HFFc6 (cell line): Measurements from ENCODE around the gene CLCN4. TPM values are rescaled to one million over a fixed set of nuclear protein-coding genes. Genes with fewer than 3 reads are reported as not detected.

Experiments used
- DNase-seq: peaks from one replicate; pipeline ENCODE4 v3.0.0-alpha.2; 2018
- H3K27ac Mint-ChIP-seq: 2 replicates; pipeline ENCODE4 v1.8.0; 2020; ENCODE audit warnings: mild to moderate bottlenecking, mixed read lengths
- H3K27me3 Mint-ChIP-seq: 2 replicates; pipeline ENCODE4 v1.8.0; 2021; ENCODE audit warnings: mild to moderate bottlenecking, moderate library complexity, mixed read lengths; ENCODE audit not compliant: insufficient read depth
- H3K36me3 Mint-ChIP-seq: 2 replicates; pipeline ENCODE4 v1.8.0; 2021; ENCODE audit warnings: low read depth, mixed read lengths
- H3K4me1 Mint-ChIP-seq: 2 replicates; pipeline ENCODE4 v1.8.0; 2020; ENCODE audit warnings: low read depth, mixed read lengths
- H3K4me3 Mint-ChIP-seq: 2 replicates; pipeline ENCODE4 v1.8.0; 2020; ENCODE audit warnings: mild to moderate bottlenecking, moderate library complexity, mixed read lengths
- H3K9me3 Mint-ChIP-seq: 2 replicates; pipeline ENCODE4 v1.8.0; 2020; ENCODE audit warnings: mild to moderate bottlenecking, mixed read lengths
- CTCF ChIP-seq: fragments of 200-600 bp; sonication (generic); IDR thresholded peaks from 2 replicates; pipeline ENCODE4 v1.5.0; 2021; ENCODE audit warnings: antibody characterized with exemption, mild to moderate bottlenecking
- total RNA-seq, 6 experiments: library from RNA; stranded (reverse); fragmentation: NEBNext Ultra II Directional; extraction: Animal tissue kit (Norgen Biotek cat#: 25700); gene quantifications; 2 replicates in 1 of 6; 3 replicates in 5 of 6; pipeline ENCODE4 v1.2.3, GENCODE V29; 2021

The CLCN4 gene
- total RNA-seq, 6 experiments from 2014 or later: 0.14 to 0.17 TPM; not detected in 4

DNA sequence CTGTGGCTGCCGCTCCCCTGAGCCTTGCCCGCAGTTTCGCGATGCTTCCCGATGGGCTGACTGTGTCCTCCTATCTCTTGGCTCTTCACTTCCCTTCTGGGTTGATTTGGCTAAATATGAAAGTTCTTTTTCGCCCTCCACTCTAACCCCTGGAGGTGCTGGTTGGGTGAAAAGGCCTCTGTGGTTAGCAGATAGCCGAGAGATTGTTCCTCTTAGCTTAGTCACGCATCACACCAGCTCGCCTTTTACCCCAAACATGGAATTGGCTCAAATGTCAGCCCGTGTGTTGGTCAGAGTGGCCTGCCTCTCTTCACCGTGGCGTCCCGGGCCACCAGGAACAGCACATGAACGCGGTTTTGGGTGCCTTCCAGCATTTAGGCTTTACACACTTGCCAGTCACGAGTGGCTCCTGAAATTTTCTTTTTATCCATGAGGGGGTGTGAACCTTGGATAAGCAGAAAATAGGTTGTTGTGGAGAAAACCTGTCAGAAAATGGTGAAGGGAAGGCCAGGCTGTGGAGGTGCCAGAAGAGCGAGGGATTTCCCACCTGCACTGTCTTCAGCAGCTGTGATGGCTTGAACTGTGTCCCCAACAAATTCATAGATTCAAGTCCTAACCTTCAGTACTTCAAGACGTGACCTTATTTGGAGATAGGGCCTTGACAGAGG lies 8.9 kb downstream of the CLCN4 start:
- peaks cover 3% of the 10 kb centered on the region for H3K27me3 Mint-ChIP-seq

DNA sequence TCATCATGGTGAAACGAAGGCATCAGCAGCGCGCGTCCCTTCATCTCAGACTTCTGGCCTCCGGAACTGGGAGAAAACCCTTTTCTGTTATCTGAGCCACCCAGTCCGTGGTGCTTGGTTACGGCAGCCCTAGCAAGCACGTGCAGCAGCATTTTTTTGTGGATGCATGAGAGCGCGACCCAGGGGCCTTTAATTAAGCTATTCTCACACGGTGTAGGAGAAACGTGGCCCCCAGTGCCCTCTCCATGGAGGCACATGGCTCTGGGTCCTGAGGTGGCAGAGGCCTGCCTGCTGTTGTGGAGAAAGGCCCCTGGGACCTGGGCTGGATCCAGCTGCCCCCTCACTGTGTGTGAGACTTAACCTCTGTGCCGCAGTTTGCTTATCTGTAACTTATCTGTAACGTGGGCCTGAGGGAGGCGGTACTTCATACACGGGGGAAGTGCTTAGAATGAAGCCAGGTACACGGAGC lies 9.5 kb downstream of the CLCN4 start:
- Mint-ChIP-seq H3K27me3 (peaks cover 2% of the 10 kb centered on the region), H3K27ac (no peak overlapping the region), H3K9me3 (no peaks in the 10 kb centered on the region), H3K4me1 (no peaks in the 10 kb centered on the region), H3K36me3 (no peaks in the 10 kb centered on the region), H3K4me3 (no peak overlapping the region)
- TF ChIP-seq CTCF: no peak
- DNase-seq: no peak

More for the DNA sequence above, 8.9 kb downstream of the CLCN4 start:
- TF ChIP-seq CTCF: no peak
- Mint-ChIP-seq H3K4me3 (no peak overlapping the region), H3K9me3 (no peaks in the 10 kb centered on the region), H3K4me1 (no peaks in the 10 kb centered on the region), H3K27ac (no peak overlapping the region), H3K36me3 (no peaks in the 10 kb centered on the region)
- no peak for DNase-seq

DNA sequence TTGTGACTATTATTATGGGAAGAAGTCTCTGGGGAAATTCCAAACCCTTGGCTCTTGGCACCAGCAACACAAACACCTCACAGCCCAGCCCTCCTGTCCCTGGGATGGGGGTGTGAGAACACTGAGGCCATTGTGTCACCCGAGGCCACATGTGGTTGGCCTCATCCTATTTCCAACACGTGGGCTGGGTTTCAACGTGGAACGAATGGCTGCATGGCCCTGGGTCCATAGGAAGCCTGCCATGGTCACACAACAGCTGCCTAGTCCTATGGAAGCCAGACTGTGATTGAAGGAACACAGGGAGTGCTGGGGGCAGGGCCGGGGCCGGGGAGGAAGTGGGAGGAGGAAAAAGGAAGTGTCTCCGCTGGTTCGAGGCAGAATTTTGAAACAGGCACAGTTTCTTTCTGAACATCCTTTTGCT lies 10.0 kb downstream of the CLCN4 start:
- Mint-ChIP-seq H3K27ac (no peak overlapping the region), H3K36me3 (no peaks in the 10 kb centered on the region), H3K9me3 (no peaks in the 10 kb centered on the region), H3K27me3 (peaks cover 2% of the 10 kb centered on the region), H3K4me3 (no peak overlapping the region), H3K4me1 (no peaks in the 10 kb centered on the region)
- DNase-seq: no peak
- TF ChIP-seq CTCF: no peak

DNA sequence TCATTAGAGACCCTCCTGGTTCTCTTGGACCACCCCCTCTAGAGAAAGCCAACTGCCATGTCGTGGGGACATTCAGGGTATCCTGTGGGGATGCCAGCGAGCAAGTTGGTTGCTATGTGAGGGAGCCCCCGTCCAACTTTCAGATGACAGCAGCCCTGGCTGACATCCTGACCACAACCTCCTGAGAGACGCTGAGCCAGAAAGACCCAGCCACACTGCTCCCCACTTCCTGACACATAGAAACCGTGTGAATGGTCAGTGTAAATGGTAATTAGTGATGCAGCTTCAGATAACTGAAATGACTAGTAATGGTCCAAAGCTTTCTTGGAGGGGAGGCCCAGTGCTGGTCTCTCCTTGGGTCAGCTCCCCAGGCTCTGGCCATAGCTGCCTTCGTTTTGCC lies 10.8 kb downstream of the CLCN4 start:
- H3K27me3 Mint-ChIP-seq: peaks cover 2% of the 10 kb centered on the region
- no peak overlapping the region for H3K4me3 Mint-ChIP-seq
- no peak for TF ChIP-seq CTCF
- no peaks in the 10 kb centered on the region for H3K4me1 Mint-ChIP-seq
- H3K9me3 Mint-ChIP-seq: no peaks in the 10 kb centered on the region
- H3K36me3 Mint-ChIP-seq: no peaks in the 10 kb centered on the region
- H3K27ac Mint-ChIP-seq: no peak overlapping the region
- DNase-seq: no peak

DNA sequence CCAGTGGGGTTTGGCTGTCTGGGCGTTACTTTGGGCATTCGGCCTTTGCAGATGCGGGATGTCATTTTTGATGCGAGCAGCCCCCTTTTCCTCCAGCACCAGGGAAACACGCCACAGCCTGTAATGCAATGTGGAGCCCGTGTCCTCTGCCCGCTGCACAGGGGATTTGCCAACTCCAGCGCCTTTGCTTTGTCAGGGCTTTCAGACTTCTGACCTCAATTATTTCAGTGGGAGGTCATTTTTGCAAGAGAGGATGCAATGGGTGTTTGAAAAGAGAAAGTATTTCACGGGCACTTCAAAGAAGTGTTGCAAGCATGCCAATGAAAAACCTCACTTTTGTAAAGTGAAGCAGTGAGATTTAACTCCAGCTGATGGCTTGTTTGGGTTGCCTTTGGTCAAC lies 11.5 kb downstream of the CLCN4 start:
- Mint-ChIP-seq H3K27ac (no peak overlapping the region), H3K4me3 (no peak overlapping the region), H3K4me1 (no peaks in the 10 kb centered on the region; the same call in 1 of the 2 replicates), H3K27me3 (peaks cover 2% of the 10 kb centered on the region; the same call in 1 of the 2 replicates), H3K36me3 (no peaks in the 10 kb centered on the region), H3K9me3 (no peaks in the 10 kb centered on the region)
- no peak for TF ChIP-seq CTCF
- no peak for DNase-seq
